CD4-positive, alpha-beta T cell (primary cell): ENCODE measurements around the gene STX4. TPM values are rescaled to one million over a fixed set of nuclear protein-coding genes. Genes with fewer than 3 reads are reported as not detected.
A peak's percentile ranks its signal among the peaks of the same experiment; 100 is the strongest.

Experiments
- ATAC-seq: fragments of 200-7000 bp; cut with Tn5 transposase; one replicate; pipeline ENCODE4 v1.10.0; 2022; ENCODE audit warnings: mild to moderate bottlenecking; ENCODE audit not compliant: poor library complexity
- CTCF ChIA-PET: fragments of 350-600 bp; sonication (Branson Sonifier 250); formaldehyde crosslinking; loops from one replicate; lab custom pipeline; 2021; ENCODE audit warnings: antibody characterized with exemption, inconsistent platforms; lab: Charles Lee
- POLR2A ChIA-PET: fragments of 350-600 bp; sonication (Branson Sonifier 250); formaldehyde crosslinking; loops from one replicate; lab custom pipeline; 2021; ENCODE audit warnings: antibody characterized with exemption, inconsistent platforms; lab: Charles Lee
- DNase-seq, 14 experiments: peaks; one replicate each; pipeline ENCODE4 v3.0.0-alpha.2; 2013 to 2020; ENCODE audit warnings: mixed read lengths in 2 of 14
- H3K27ac ChIP-seq, 2 donors: one replicate each; pipeline versions ENCODE4 v1.5.1 to v1.7.0; 2013; ENCODE audit warnings: low read length in 2 of 2, low read depth in 1 of 2, mild to moderate bottlenecking in 1 of 2
- H3K27me3 ChIP-seq, 2 experiments: 1 replicate in 1 of 2; 2 replicates in 1 of 2; pipeline versions ENCODE4 v1.6.1 to v1.7.0; 2013; ENCODE audit warnings: low read length in 2 of 2, control low read depth in 1 of 2, mild to moderate bottlenecking in 1 of 2, moderate library complexity in 1 of 2; ENCODE audit not compliant: insufficient read depth in 2 of 2, control insufficient read depth in 1 of 2
- H3K36me3 ChIP-seq: one replicate; pipeline ENCODE4 v1.6.1; 2013; ENCODE audit warnings: low read length, control low read depth; ENCODE audit not compliant: insufficient read depth
- H3K4me1 ChIP-seq: one replicate; pipeline ENCODE4 v1.6.1; 2013; ENCODE audit warnings: low read length, control low read depth; ENCODE audit not compliant: insufficient read depth
- H3K4me3 ChIP-seq: one replicate; pipeline ENCODE4 v1.5.1; 2013; ENCODE audit warnings: mild to moderate bottlenecking, low read length, moderate library complexity
- H3K9me3 ChIP-seq, 2 experiments: 1 replicate in 1 of 2; 2 replicates in 1 of 2; pipeline versions ENCODE4 v1.6.1 to v1.7.0; 2013; ENCODE audit warnings: low read length in 2 of 2, mild to moderate bottlenecking in 2 of 2, control low read depth in 1 of 2, moderate library complexity in 1 of 2; ENCODE audit not compliant: control insufficient read depth in 1 of 2, insufficient read depth in 1 of 2
- H3K27ac Mint-ChIP-seq: one replicate; pipeline ENCODE4 v1.8.0; 2020; ENCODE audit warnings: mixed read lengths
- H3K27me3 Mint-ChIP-seq: one replicate; pipeline ENCODE4 v1.8.0; 2021; ENCODE audit warnings: mixed read lengths
- H3K36me3 Mint-ChIP-seq: one replicate; pipeline ENCODE4 v1.8.0; 2021; ENCODE audit warnings: low read depth, mixed read lengths
- H3K4me1 Mint-ChIP-seq: one replicate; pipeline ENCODE4 v1.8.0; 2021; ENCODE audit warnings: low read depth, mixed read lengths
- H3K4me3 Mint-ChIP-seq: one replicate; pipeline ENCODE4 v1.8.0; 2020; ENCODE audit warnings: mild to moderate bottlenecking, mixed read lengths
- H3K9me3 Mint-ChIP-seq: one replicate; pipeline ENCODE4 v1.8.0; 2020; ENCODE audit warnings: mixed read lengths
- CTCF ChIP-seq: fragments of 200-600 bp; IDR thresholded peaks from one replicate; pipeline ENCODE4 v1.8.0; 2022; ENCODE audit warnings: antibody characterized with exemption, mild to moderate bottlenecking
- intact Hi-C, 2 experiments: fragments of 100-400 bp; cut with DNase I in 1 of 2; cut with micrococcal nuclease in 1 of 2; formaldehyde crosslinking; loops; one replicate each; pipeline versions ENCODE4 v1.15.1 to v1.9.0; 2023 to 2025; cut with DNase I, micrococcal nuclease
- total RNA-seq, 174 experiments: library from RNA in 2 of 174; stranded (reverse) in 2 of 174; gene quantifications; one replicate each; pipeline ENCODE4 v1.2.3 and lab custom pipeline; 2021 to 2026

The STX4 gene
- total RNA-seq, 2 experiments from 2014 or later: 54.1 to 55.2 TPM

- CTCF ChIA-PET: no interaction called here
- Mint-ChIP-seq H3K4me3 (no peak overlapping the region), H3K4me1 (peaks cover 37% of the 10 kb centered on the region), H3K9me3 (no peaks in the 10 kb centered on the region), H3K36me3 (peaks cover 36% of the 10 kb centered on the region), H3K27ac (no peak overlapping the region), H3K27me3 (no peaks in the 10 kb centered on the region)
- POLR2A ChIA-PET: interaction anchor here (0.7 kb wide), 1 partner anchor 110 kb away, joined by 3 read pairs; no protein-coding TSS in a partner anchor
- H3K4me3 ChIP-seq: peak overlapping the region; percentile 19
- H3K4me1 ChIP-seq: peaks cover 53% of the 10 kb centered on the region
- no peaks in the 10 kb centered on the region for H3K27me3 ChIP-seq
- DNase-seq (no peak), ATAC-seq (no peak)
- no peaks in the 10 kb centered on the region for H3K9me3 ChIP-seq
- H3K27ac ChIP-seq: no peak overlapping the region
- peaks cover 17% of the 10 kb centered on the region for H3K36me3 ChIP-seq
- no peak for TF ChIP-seq CTCF
- intact Hi-C loops: no loop called here
Observed at GRCh38 chr16:31063495-31063842, 30.1 kb downstream of the STX4 start.

GRCh38 chr16:31063843-31064611 lies 30.7 kb downstream of the STX4 start:
- no peaks in the 10 kb centered on the region for H3K9me3 ChIP-seq
- peak overlapping the region; percentile 19 for H3K4me3 ChIP-seq
- no peaks in the 10 kb centered on the region for H3K9me3 Mint-ChIP-seq
- peaks cover 36% of the 10 kb centered on the region for H3K36me3 Mint-ChIP-seq
- CTCF ChIA-PET: no interaction called here
- H3K4me1 ChIP-seq: peaks cover 53% of the 10 kb centered on the region
- H3K4me3 Mint-ChIP-seq: peak overlapping the region; percentile 58
- H3K27ac Mint-ChIP-seq: peak overlapping the region; percentile 72
- H3K36me3 ChIP-seq: peaks cover 17% of the 10 kb centered on the region
- intact Hi-C loops: no loop called here
- ATAC-seq (peak; percentile 48), DNase-seq (peak in 4 of 14 experiments; percentile 13 to 68 (median 48))
- POLR2A ChIA-PET: interaction anchor here (0.6 to 1.4 kb wide), 3 partner anchors 10 to 734 kb away, joined by 3 to 12 read pairs (median 3); partner anchors contain the start of genes ZNF646 and ZNF668
- no peaks in the 10 kb centered on the region for H3K27me3 ChIP-seq
- peaks cover 42% of the 10 kb centered on the region for H3K4me1 Mint-ChIP-seq
- H3K27me3 Mint-ChIP-seq: no peaks in the 10 kb centered on the region
- TF ChIP-seq CTCF: no peak
- H3K27ac ChIP-seq: no peak overlapping the region

GRCh38 chr16:31064882-31065461 lies 31.6 kb downstream of the STX4 start:
- Mint-ChIP-seq H3K36me3 (peaks cover 32% of the 10 kb centered on the region), H3K27me3 (no peaks in the 10 kb centered on the region), H3K9me3 (no peaks in the 10 kb centered on the region), H3K4me1 (peaks cover 46% of the 10 kb centered on the region), H3K4me3 (peak overlapping the region; percentile 58), H3K27ac (peak overlapping the region; percentile 72)
- ChIA-PET POLR2A (interaction anchor here (0.6 to 1.4 kb wide), 3 partner anchors 9 to 137 kb away, joined by 3 to 12 read pairs (median 3); partner anchors contain the start of genes ZNF646 and ZNF668), CTCF (no interaction called here)
- no peak for DNase-seq
- Histone ChIP-seq H3K4me1 (peaks cover 53% of the 10 kb centered on the region), H3K27ac (peak overlapping the region in 1 of 2 donors; percentile 2), H3K36me3 (peaks cover 17% of the 10 kb centered on the region), H3K4me3 (no peak overlapping the region), H3K9me3 (no peaks in the 10 kb centered on the region), H3K27me3 (no peaks in the 10 kb centered on the region)
- ATAC-seq: no peak
- no peak for TF ChIP-seq CTCF
- intact Hi-C loops: no loop called here
